Left hindlimb (tissue), 1 donor: ENCODE results near the gene NFS1.
A peak's percentile ranks its signal among the peaks of the same experiment; 100 is the strongest.
"Not testable (repeated sequence)": the region's sequence is repeated elsewhere in the genome, so short reads cannot be mapped to it uniquely, and the experiment has no call there.

Experiments used
- DNase-seq: peaks from one replicate; pipeline ENCODE4 v3.0.0-alpha.2; 2018

Gene NFS1

GRCh38 chr20:35706591-35707529 is 7.7 kb upstream of the NFS1 start:
- DNase-seq = not testable (repeated sequence)

- DNase-seq = not testable (repeated sequence)
Observed at GRCh38 chr20:35705894-35706293, 6.7 kb upstream of the NFS1 start.

- DNase-seq = no peak
Observed at GRCh38 chr20:35704514-35705261, 5.5 kb upstream of the NFS1 start.

- no peak for DNase-seq
Observed at GRCh38 chr20:35702824-35703695, 3.9 kb upstream of the NFS1 start.

- no peak for DNase-seq
Observed at GRCh38 chr20:35702051-35702823, 3.1 kb upstream of the NFS1 start.

- DNase-seq = no peak
Observed at GRCh38 chr20:35700625-35701148, 1.5 kb upstream of the NFS1 start.

GRCh38 chr20:35699957-35700624 is 939 bp upstream of the NFS1 start:
- no peak for DNase-seq

- peak; percentile 34 for DNase-seq
Observed at GRCh38 chr20:35698298-35699126, 640 bp downstream of the NFS1 start.

- DNase-seq = no peak
Observed at GRCh38 chr20:35697696-35698297, 1.4 kb downstream of the NFS1 start.

GRCh38 chr20:35695978-35696377 is 3.2 kb downstream of the NFS1 start:
- no peak for DNase-seq

GRCh38 chr20:35695245-35695749 is 3.9 kb downstream of the NFS1 start:
- DNase-seq = no peak

GRCh38 chr20:35690265-35690664 is 8.9 kb downstream of the NFS1 start:
- DNase-seq = no peak

GRCh38 chr20:35686872-35687271 is 12.3 kb downstream of the NFS1 start:
- DNase-seq = not testable (repeated sequence)

- not testable (repeated sequence) for DNase-seq
Observed at GRCh38 chr20:35685368-35685767, 13.8 kb downstream of the NFS1 start.

GRCh38 chr20:35681960-35682359 is 17.2 kb downstream of the NFS1 start:
- DNase-seq = no peak

- no peak for DNase-seq
Observed at GRCh38 chr20:35680452-35681183, 18.5 kb downstream of the NFS1 start.

- DNase-seq = no peak
Observed at GRCh38 chr20:35674921-35675320, 24.2 kb downstream of the NFS1 start.

- no peak for DNase-seq
Observed at GRCh38 chr20:35673884-35674283, 25.3 kb downstream of the NFS1 start.

- no peak for DNase-seq
Observed at GRCh38 chr20:35669681-35670080, 29.5 kb downstream of the NFS1 start.
